ENCODE data around the gene NTPCR.

The NTPCR gene

GRCh38 chr1:233031521-233031920 lies 81.1 kb downstream of the NTPCR start:
- no peaks in the 10 kb centered on the region for H3K4me1 ChIP-seq (ENCODE audit: control insufficient read depth, insufficient read depth, low read length, poor library complexity, severe bottlenecking)
- no peaks in the 10 kb centered on the region for H3K9me3 ChIP-seq (ENCODE audit: control insufficient read depth, low read length)
- no peak overlapping the region for H3K27ac ChIP-seq (ENCODE audit: low read depth, low read length, severe bottlenecking)
- H3K36me3 ChIP-seq (ENCODE audit: control insufficient read depth, insufficient read depth, low read length): no peaks in the 10 kb centered on the region
- no peak overlapping the region for H3K4me3 ChIP-seq (ENCODE audit: extremely low read depth, insufficient read depth, low read length, poor library complexity, severe bottlenecking)
- WGBS, 2 experiments (ENCODE audit: insufficient coverage in 2 of 2): 80 to 90% methylated on average over 2 to 3 of the region's 3 CpGs

- H3K4me3 ChIP-seq (ENCODE audit: extremely low read depth, insufficient read depth, low read length, poor library complexity, severe bottlenecking): no peak overlapping the region
These were observed 82.5 kb downstream of the NTPCR start for GRCh38 chr1:233032916-233033315.

GRCh38 chr1:233033361-233033760 lies 83.0 kb downstream of the NTPCR start:
- Histone ChIP-seq H3K36me3 (ENCODE audit: control insufficient read depth, insufficient read depth, low read length) (no peaks in the 10 kb centered on the region), H3K4me1 (ENCODE audit: control insufficient read depth, insufficient read depth, low read length, poor library complexity, severe bottlenecking) (no peaks in the 10 kb centered on the region), H3K4me3 (ENCODE audit: extremely low read depth, insufficient read depth, low read length, poor library complexity, severe bottlenecking) (no peak overlapping the region), H3K27ac (ENCODE audit: low read depth, low read length, severe bottlenecking) (no peak overlapping the region), H3K9me3 (ENCODE audit: control insufficient read depth, low read length) (no peaks in the 10 kb centered on the region)
- no CpG with 5 or more reads among the region's 3 CpGs for WGBS, 2 experiments (ENCODE audit: insufficient coverage in 2 of 2)

More at GRCh38 chr1:233032916-233033315, 82.5 kb downstream of the NTPCR start:
- no peaks in the 10 kb centered on the region for H3K4me1 ChIP-seq (ENCODE audit: control insufficient read depth, insufficient read depth, low read length, poor library complexity, severe bottlenecking)
- H3K9me3 ChIP-seq (ENCODE audit: control insufficient read depth, low read length): no peaks in the 10 kb centered on the region
- no peaks in the 10 kb centered on the region for H3K36me3 ChIP-seq (ENCODE audit: control insufficient read depth, insufficient read depth, low read length)
- no peak overlapping the region for H3K27ac ChIP-seq (ENCODE audit: low read depth, low read length, severe bottlenecking)
- 86 to 87% methylated on average over 3 to 4 of the region's 4 CpGs for WGBS, 2 experiments (ENCODE audit: insufficient coverage in 2 of 2)
